Measurements from ENCODE around the gene COA3. TPM values are rescaled to one million over a fixed set of nuclear protein-coding genes. Genes with fewer than 3 reads are reported as not detected.

COA3 gene
- total RNA-seq, 1 experiment from 2014 or later, result 74.2 TPM

DNA sequence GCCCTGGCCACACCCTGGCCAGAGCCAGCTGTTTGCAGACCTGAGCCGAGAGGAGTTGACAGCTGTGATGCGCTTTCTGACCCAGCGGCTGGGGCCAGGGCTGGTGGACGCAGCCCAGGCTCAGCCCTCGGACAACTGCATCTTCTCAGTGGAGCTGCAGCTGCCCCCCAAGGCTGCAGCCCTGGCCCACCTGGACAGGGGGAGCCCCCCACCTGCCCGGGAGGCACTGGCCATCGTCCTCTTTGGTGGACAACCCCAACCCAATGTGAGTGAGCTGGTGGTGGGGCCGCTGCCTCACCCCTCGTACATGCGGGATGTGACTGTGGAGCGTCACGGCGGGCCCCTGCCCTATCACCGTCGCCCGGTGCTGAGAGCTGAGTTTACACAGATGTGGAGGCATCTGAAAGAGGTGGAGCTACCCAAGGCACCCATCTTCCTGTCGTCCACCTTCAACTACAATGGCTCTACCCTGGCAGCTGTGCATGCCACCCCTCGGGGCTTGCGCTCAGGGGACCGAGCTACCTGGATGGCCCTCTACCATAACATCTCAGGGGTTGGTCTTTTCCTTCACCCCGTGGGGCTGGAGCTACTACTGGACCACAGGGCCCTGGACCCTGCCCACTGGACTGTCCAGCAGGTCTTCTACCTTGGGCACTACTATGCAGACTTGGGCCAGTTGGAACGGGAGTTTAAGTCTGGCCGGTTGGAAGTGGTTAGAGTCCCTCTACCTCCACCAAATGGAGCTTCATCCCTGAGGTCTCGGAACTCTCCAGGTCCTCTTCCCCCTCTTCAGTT, 46.5 kb upstream of the COA3 start:
- H3K27ac Mint-ChIP-seq, result no peak overlapping the region
- Histone ChIP-seq H3T11ph (ENCODE audit: low read length) (no peak overlapping the region), H2AFZ (ENCODE audit: low read length) (no peak overlapping the region), H2BK20ac (ENCODE audit: low read depth, low read length, poor library complexity, severe bottlenecking) (no peak overlapping the region), H3K79me2 (ENCODE audit: insufficient read depth, low read length) (no peaks in the 10 kb centered on the region), H2BK120ac (ENCODE audit: low read depth, low read length, poor library complexity, severe bottlenecking) (no peak overlapping the region), H4K91ac (ENCODE audit: insufficient read length, low read depth, low read length) (no peak overlapping the region), H3K4ac (ENCODE audit: low read depth, low read length) (no peak overlapping the region), H3K4me2 (ENCODE audit: insufficient read depth, insufficient read length, low read length) (no peak overlapping the region), H4K5ac (ENCODE audit: insufficient read length, low read depth, low read length) (no peak overlapping the region), H3K18ac (ENCODE audit: insufficient read length, low read depth, low read length) (no peak overlapping the region), H3K9ac (ENCODE audit: extremely low read depth, insufficient read length, low read length) (no peak overlapping the region), H3K9me3 (ENCODE audit: control insufficient read depth, low read depth, low read length) (no peaks in the 10 kb centered on the region), H3K79me1 (ENCODE audit: insufficient read depth, low read depth, low read length, poor library complexity, severe bottlenecking) (no peaks in the 10 kb centered on the region), H3K23ac (ENCODE audit: insufficient read length, low read depth, low read length) (no peak overlapping the region), H3K56ac (ENCODE audit: insufficient read length, low read depth, low read length) (no peak overlapping the region), H2BK12ac (ENCODE audit: insufficient read length, low read depth, low read length) (no peak overlapping the region), H4K20me1 (ENCODE audit: control insufficient read depth, insufficient read depth, insufficient read length) (no peaks in the 10 kb centered on the region), H3K14ac (ENCODE audit: insufficient read depth, low read length) (no peak overlapping the region), H3K23me2 (ENCODE audit: insufficient read length, low read depth, low read length, poor library complexity, severe bottlenecking) (no peaks in the 10 kb centered on the region), H3K27ac (ENCODE audit: insufficient read length, low read depth, low read length) (no peak overlapping the region), H4K8ac (replicated peaks; ENCODE audit: insufficient read length, low read depth, low read length) (no peak overlapping the region), H3K27me3 (ENCODE audit: insufficient read depth, low read length) (no peaks in the 10 kb centered on the region), H2BK15ac (ENCODE audit: low read depth, low read length) (no peak overlapping the region), H3K4me1 (ENCODE audit: insufficient read depth, low read length) (no peaks in the 10 kb centered on the region), H2BK5ac (ENCODE audit: insufficient read length, low read length) (no peak overlapping the region), H2AK5ac (ENCODE audit: insufficient read length, low read length) (no peak overlapping the region)
- H3K27me3 Mint-ChIP-seq (ENCODE audit: low read depth), result no peaks in the 10 kb centered on the region
- H3K4me1 Mint-ChIP-seq, result 0 out of 4 replicates have a peak, but pooled peaks cover 0 to 2% of the 10 kb centered on the region in 2 experiments
- peaks cover 35 to 58% (median 50%) of the 10 kb centered on the region in 3 experiments; a peak in 6 of 7 replicates for H3K36me3 Mint-ChIP-seq (ENCODE audit: insufficient read depth in 1 of 3, low read depth in 3 of 3)
- no peak for DNase-seq
- TF ChIP-seq, protein P1, sequence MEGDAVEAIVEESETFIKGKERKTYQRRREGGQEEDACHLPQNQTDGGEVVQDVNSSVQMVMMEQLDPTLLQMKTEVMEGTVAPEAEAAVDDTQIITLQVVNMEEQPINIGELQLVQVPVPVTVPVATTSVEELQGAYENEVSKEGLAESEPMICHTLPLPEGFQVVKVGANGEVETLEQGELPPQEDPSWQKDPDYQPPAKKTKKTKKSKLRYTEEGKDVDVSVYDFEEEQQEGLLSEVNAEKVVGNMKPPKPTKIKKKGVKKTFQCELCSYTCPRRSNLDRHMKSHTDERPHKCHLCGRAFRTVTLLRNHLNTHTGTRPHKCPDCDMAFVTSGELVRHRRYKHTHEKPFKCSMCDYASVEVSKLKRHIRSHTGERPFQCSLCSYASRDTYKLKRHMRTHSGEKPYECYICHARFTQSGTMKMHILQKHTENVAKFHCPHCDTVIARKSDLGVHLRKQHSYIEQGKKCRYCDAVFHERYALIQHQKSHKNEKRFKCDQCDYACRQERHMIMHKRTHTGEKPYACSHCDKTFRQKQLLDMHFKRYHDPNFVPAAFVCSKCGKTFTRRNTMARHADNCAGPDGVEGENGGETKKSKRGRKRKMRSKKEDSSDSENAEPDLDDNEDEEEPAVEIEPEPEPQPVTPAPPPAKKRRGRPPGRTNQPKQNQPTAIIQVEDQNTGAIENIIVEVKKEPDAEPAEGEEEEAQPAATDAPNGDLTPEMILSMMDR (conservative IDR thresholded peaks at IDR 0.05), result no peak
- H3K9me3 Mint-ChIP-seq, result no peaks in the 10 kb centered on the region
- no CpG with 5 or more reads among the region's 24 CpGs for WGBS (ENCODE audit: extremely low coverage, insufficient read length, low lambda C conversion rate)
- H3K4me3 Mint-ChIP-seq, result no peak overlapping the region

All from H9 (cell line).